HepG2 (cell line): ENCODE data around the gene FBLN7. TPM values are rescaled to one million over a fixed set of nuclear protein-coding genes. Genes with fewer than 3 reads are reported as not detected.

Source experiments
- ATAC-seq: fragments of 200-7000 bp; cut with Tn5 transposase; 3 replicates; pipeline ENCODE4 v1.9.1; 2020; ENCODE audit warnings: mild to moderate bottlenecking, moderate library complexity
- BruUV-seq: library from RNA; stranded (reverse); fragments of 400-500 nt; replicated peaks from 2 replicates; lab custom pipeline; 2021; lab: Mats Ljungman, UMichigan
- CTCF ChIA-PET: fragments of 300-600 bp; formaldehyde crosslinking; extraction: SDS; loops from one replicate; lab custom pipeline; 2021; ENCODE audit warnings: low total read pairs, inconsistent platforms, low intra/inter-chr PET ratio; lab: Yijun Ruan, JAX
- POLR2A ChIA-PET: fragments of 350-600 bp; sonication (Branson Sonifier 250); formaldehyde crosslinking; loops from one replicate; lab custom pipeline; 2020; ENCODE audit warnings: antibody characterized with exemption, inconsistent platforms; lab: Yijun Ruan, JAX
- DNase-seq: peaks from one replicate; pipeline ENCODE4 v3.0.0-alpha.2; 2015; ENCODE audit warnings: low spot score
- FAIRE-seq: peaks from 3 replicates; lab custom pipeline; 2011; peaks lifted over from hg19 to GRCh38; lab: Jason Lieb, UNC
- H2AFZ ChIP-seq: one replicate; pipeline ENCODE4 v1.6.1; 2011; ENCODE audit warnings: low read length, inconsistent platforms
- H3K27ac ChIP-seq: fragments of 300-600 bp; 3 replicates; pipeline ENCODE4 v1.8.0; 2011; ENCODE audit warnings: mixed run types, mild to moderate bottlenecking, mixed read lengths, low read length, inconsistent platforms; ENCODE audit not compliant: insufficient read depth; ENCODE audit errors: extremely low read length
- H3K27me3 ChIP-seq, 2 experiments: fragments of 200-600 bp in 1 of 2; 2 replicates in 1 of 2; 3 replicates in 1 of 2; pipeline versions ENCODE4 v1.6.0 to v1.8.0; 2011; ENCODE audit warnings: low read length in 2 of 2, mild to moderate bottlenecking in 2 of 2, moderate library complexity in 2 of 2, inconsistent platforms in 1 of 2; ENCODE audit not compliant: insufficient read depth in 2 of 2, control insufficient read depth in 1 of 2
- H3K36me3 ChIP-seq, 2 experiments: fragments of 200-600 bp in 1 of 2; replicated peaks in 1 of 2; 2 replicates in 1 of 2; 3 replicates in 1 of 2; pipeline versions ENCODE4 v1.5.1 to v1.8.0; 2011; ENCODE audit warnings: low read length in 2 of 2, inconsistent platforms in 1 of 2; ENCODE audit not compliant: insufficient read depth in 2 of 2, control insufficient read depth in 1 of 2
- H3K4me1 ChIP-seq: 2 replicates; pipeline ENCODE4 v1.5.1; 2012; ENCODE audit warnings: low read length, inconsistent platforms; ENCODE audit not compliant: insufficient read depth
- H3K4me2 ChIP-seq: 2 replicates; pipeline ENCODE4 v1.6.0; 2011; ENCODE audit warnings: low read depth, low read length, inconsistent platforms
- H3K4me3 ChIP-seq, 3 experiments: fragments of 200-600 bp in 1 of 3; sonication (generic), shearing (Covaris generic) in 1 of 3; replicated peaks in 1 of 3; 2 replicates each; pipeline ENCODE4 v1.5.1; 2011 to 2016; ENCODE audit warnings: low read length in 3 of 3, inconsistent platforms in 2 of 3, low read depth in 2 of 3, mild to moderate bottlenecking in 2 of 3, control low read depth in 1 of 3, mixed read lengths in 1 of 3; ENCODE audit not compliant: insufficient read depth in 1 of 3
- H3K79me2 ChIP-seq: one replicate; pipeline ENCODE4 v1.6.1; 2011; ENCODE audit warnings: low read length, inconsistent platforms; ENCODE audit not compliant: insufficient read depth
- H3K9ac ChIP-seq: 2 replicates; pipeline ENCODE4 v1.6.0; 2011; ENCODE audit warnings: mild to moderate bottlenecking, low read depth, low read length, inconsistent platforms; ENCODE audit not compliant: insufficient read depth
- H3K9me3 ChIP-seq: 2 replicates; pipeline ENCODE4 v1.5.1; 2012; ENCODE audit warnings: mild to moderate bottlenecking, low read length
- H4K20me1 ChIP-seq: 2 replicates; pipeline ENCODE4 v1.6.0; 2011; ENCODE audit warnings: inconsistent platforms, mild to moderate bottlenecking, low read length, moderate library complexity; ENCODE audit not compliant: insufficient read depth
- CBX2 ChIP-seq, 2 experiments: fragments of 200-600 bp in 1 of 2; sonication (generic); formaldehyde crosslinking in 1 of 2; IDR thresholded peaks; 2 replicates each; pipeline versions ENCODE4 v1.7.0 to v1.8.1; 2018 to 2022; ENCODE audit warnings: low read depth in 2 of 2, low read length in 1 of 2, mild to moderate bottlenecking in 1 of 2, missing genetic modification reagents in 1 of 2
- TSC22D2 ChIP-seq: sonication (generic); formaldehyde crosslinking; IDR thresholded peaks from 2 replicates; pipeline ENCODE4 v1.5.1; 2020; ENCODE audit warnings: missing genetic modification reagents, mild to moderate bottlenecking, borderline replicate concordance
- WGBS: methylation state at CpG from one replicate; pipeline ENCODE4 v1.1.6; 2017; ENCODE audit warnings: low lambda C conversion rate; 5-methylcytosine and 5-hydroxymethylcytosine counted together
- in situ Hi-C: cut with HindIII; loops from 2 replicates; pipeline ENCODE4 v1.10.0; 2017; ENCODE audit warnings: low pct_unique_long_range_greater_than_20kb; ENCODE audit not compliant: extremely low pct_ligation_motif_present
- intact Hi-C: fragments of 100-400 bp; cut with micrococcal nuclease; formaldehyde crosslinking; loops from one replicate; pipeline ENCODE4 v1.10.0; 2022; ENCODE audit not compliant: unreplicated experiment
- polyA plus RNA-seq, 8 experiments: library from polyadenylated mRNA; depleted of rRNA in 3 of 8; stranded (reverse) in 7 of 8; unstranded in 1 of 8; fragments of >200 nt; fragmentation: Illumina TruSeq in 4 of 8; extraction: Trizol in 4 of 8; gene quantifications; 2 replicates each; pipeline versions ENCODE4 v1.2.1 to v1.2.3, GENCODE V29; 2011 to 2016; ENCODE audit warnings: low read depth in 4 of 8, missing spikeins in 1 of 8, mixed read lengths in 1 of 8; ENCODE audit not compliant: insufficient read depth in 1 of 8
- total RNA-seq, 5 experiments: library from RNA; depleted of rRNA; stranded (reverse); fragments of >200 nt; fragmentation: Illumina TruSeq; extraction: Trizol; gene quantifications; 2 replicates each; pipeline ENCODE4 v1.2.3, GENCODE V29; 2016; ENCODE audit warnings: low read depth in 1 of 5
- TF ChIP-seq, protein P1 (sequence below): sonication (generic); formaldehyde crosslinking; IDR thresholded peaks from 2 replicates; pipeline ENCODE4 v1.5.0; 2020; ENCODE audit warnings: missing genetic modification reagents
- TF ChIP-seq, protein P2 (sequence below): sonication (generic); formaldehyde crosslinking; conservative IDR thresholded peaks from 2 replicates; pipeline ENCODE4 v1.8.1; 2023; ENCODE audit warnings: missing genetic modification reagents
- TF ChIP-seq, protein P3 (sequence below): sonication (generic); formaldehyde crosslinking; IDR thresholded peaks from 2 replicates; pipeline ENCODE4 v1.4.0; 2020; ENCODE audit warnings: missing genetic modification reagents; ENCODE audit errors: not compliant biosample characterization

Gene FBLN7
- total and polyA plus RNA-seq, 2 of the 13 experiments (the other 11 are each of a cell fraction or from before 2014, with no cell fraction given) = 1.4 to 2.3 TPM

DNA sequence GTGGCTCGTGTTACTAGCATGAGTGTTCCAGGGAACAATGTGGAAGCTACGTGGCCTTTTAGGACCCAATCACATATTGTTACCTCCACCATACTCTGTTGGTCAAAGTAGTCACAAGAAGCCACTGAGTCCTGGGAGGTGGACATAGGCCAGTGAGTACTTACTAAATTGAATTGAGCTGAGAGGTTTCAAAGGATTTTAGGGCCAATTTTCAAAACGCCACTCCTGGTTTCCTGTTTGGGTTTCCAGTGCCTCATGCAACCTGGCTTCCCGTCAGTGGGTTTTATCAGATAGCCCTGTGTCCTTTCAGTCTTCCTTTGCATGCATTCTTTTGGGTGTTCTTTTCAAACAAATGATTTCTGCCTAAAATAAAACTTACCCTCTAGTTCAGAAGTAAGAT is 56.3 kb downstream of the FBLN7 start:
- DNase-seq (no peak), FAIRE-seq (no peak), ATAC-seq (no peak; the same call in 2 of the 3 replicates)
- TF ChIP-seq TSC22D2 = no peak
- TF ChIP-seq, protein P1, sequence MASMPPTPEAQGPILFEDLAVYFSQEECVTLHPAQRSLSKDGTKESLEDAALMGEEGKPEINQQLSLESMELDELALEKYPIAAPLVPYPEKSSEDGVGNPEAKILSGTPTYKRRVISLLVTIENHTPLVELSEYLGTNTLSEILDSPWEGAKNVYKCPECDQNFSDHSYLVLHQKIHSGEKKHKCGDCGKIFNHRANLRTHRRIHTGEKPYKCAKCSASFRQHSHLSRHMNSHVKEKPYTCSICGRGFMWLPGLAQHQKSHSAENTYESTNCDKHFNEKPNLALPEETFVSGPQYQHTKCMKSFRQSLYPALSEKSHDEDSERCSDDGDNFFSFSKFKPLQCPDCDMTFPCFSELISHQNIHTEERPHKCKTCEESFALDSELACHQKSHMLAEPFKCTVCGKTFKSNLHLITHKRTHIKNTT (CRISPR knock-in tag) = no peak
- TF ChIP-seq CBX2 (IDR thresholded peaks at IDR 0.05; ENCODE audit: low read depth, low read length) = no peak
- no peak for TF ChIP-seq CBX2 (CRISPR knock-in tag; IDR thresholded peaks at IDR 0.05; ENCODE audit: low read depth)
- TF ChIP-seq, protein P2, sequence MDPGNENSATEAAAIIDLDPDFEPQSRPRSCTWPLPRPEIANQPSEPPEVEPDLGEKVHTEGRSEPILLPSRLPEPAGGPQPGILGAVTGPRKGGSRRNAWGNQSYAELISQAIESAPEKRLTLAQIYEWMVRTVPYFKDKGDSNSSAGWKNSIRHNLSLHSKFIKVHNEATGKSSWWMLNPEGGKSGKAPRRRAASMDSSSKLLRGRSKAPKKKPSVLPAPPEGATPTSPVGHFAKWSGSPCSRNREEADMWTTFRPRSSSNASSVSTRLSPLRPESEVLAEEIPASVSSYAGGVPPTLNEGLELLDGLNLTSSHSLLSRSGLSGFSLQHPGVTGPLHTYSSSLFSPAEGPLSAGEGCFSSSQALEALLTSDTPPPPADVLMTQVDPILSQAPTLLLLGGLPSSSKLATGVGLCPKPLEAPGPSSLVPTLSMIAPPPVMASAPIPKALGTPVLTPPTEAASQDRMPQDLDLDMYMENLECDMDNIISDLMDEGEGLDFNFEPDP = 0 out of 2 replicates have a peak, but pooled peaks have one; percentile 71
- TF ChIP-seq, protein P3, sequence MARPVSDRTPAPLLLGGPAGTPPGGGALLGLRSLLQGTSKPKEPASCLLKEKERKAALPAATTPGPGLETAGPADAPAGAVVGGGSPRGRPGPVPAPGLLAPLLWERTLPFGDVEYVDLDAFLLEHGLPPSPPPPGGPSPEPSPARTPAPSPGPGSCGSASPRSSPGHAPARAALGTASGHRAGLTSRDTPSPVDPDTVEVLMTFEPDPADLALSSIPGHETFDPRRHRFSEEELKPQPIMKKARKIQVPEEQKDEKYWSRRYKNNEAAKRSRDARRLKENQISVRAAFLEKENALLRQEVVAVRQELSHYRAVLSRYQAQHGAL (CRISPR knock-in tag) = no peak
- WGBS = 17% methylated on average over 4 of the region's 4 CpGs
- Histone ChIP-seq H3K4me3 (no peak overlapping the region), H3K9me3 (no peaks in the 10 kb centered on the region), H3K9ac (no peak overlapping the region), H3K27me3 (no peaks in the 10 kb centered on the region; a peak in 1 of 5 replicates), H3K27ac (no peak overlapping the region), H2AFZ (no peak overlapping the region), H3K4me1 (peaks cover 15% of the 10 kb centered on the region; the same call in 1 of the 2 replicates), H4K20me1 (no peaks in the 10 kb centered on the region), H3K79me2 (no peaks in the 10 kb centered on the region), H3K36me3 (no peaks in the 10 kb centered on the region), H3K4me2 (no peak overlapping the region; the same call in 1 of the 2 replicates)
- BruUV-seq = no TSS peak
- in situ Hi-C loops (no loop called here), intact Hi-C loops (no loop called here)
- ChIA-PET CTCF (no interaction called here), POLR2A (no interaction called here)
